Ramos (cell line): ENCODE measurements around the gene VAT1.
"Not testable (repeated sequence)": the region's sequence is repeated elsewhere in the genome, so short reads cannot be mapped to it uniquely, and the experiment has no call there.

Experiments used
- in situ Hi-C: fragments of 300-500 bp; cut with MboI; formaldehyde crosslinking; loops from one replicate; pipeline ENCODE4 v1.14.3; 2022; ENCODE audit warnings: low sequenced_read_pairs; ENCODE audit not compliant: unreplicated experiment

The VAT1 gene

GRCh38 chr17:43011728-43012472 lies 10.3 kb downstream of the VAT1 start:
- in situ Hi-C loops: no loop called here

GRCh38 chr17:43010667-43011308 lies 11.4 kb downstream of the VAT1 start:
- in situ Hi-C loops: no loop called here

GRCh38 chr17:43006639-43007551 lies 15.3 kb downstream of the VAT1 start, which contains the start of gene IFI35:
Gene IFI35 (plus strand): TSS chr17:43006784. CDS start chr17:43006948, 164 bp downstream.
- in situ Hi-C loops: no loop called here

- in situ Hi-C loops: loop anchor here (5.0 kb wide), 1 partner anchor 334 kb away; no protein-coding TSS in a partner anchor
These were observed 18.5 kb downstream of the VAT1 start for GRCh38 chr17:43003542-43004172.

GRCh38 chr17:43000894-43001293 lies 21.3 kb downstream of the VAT1 start:
- in situ Hi-C loops: loop anchor here (5.0 kb wide), 1 partner anchor 336 kb away; no protein-coding TSS in a partner anchor

- in situ Hi-C loops: no loop called here
These were observed 23.1 kb downstream of the VAT1 start for GRCh38 chr17:42999003-42999525.

- in situ Hi-C loops: no loop called here
These were observed 23.9 kb downstream of the VAT1 start, which contains the start of gene RPL27 for GRCh38 chr17:42997984-42998938. Gene RPL27 (plus strand): TSS chr17:42998419. CDS start chr17:42998751, 332 bp downstream.

- in situ Hi-C loops: no loop called here
These were observed 24.7 kb downstream of the VAT1 start for GRCh38 chr17:42997390-42997983.

GRCh38 chr17:42993913-42994312 lies 28.3 kb downstream of the VAT1 start:
- in situ Hi-C loops: not testable (repeated sequence)

- in situ Hi-C loops: no loop called here
These were observed 29.3 kb downstream of the VAT1 start for GRCh38 chr17:42992872-42993271.

GRCh38 chr17:42991471-42991870 lies 30.7 kb downstream of the VAT1 start:
- in situ Hi-C loops: no loop called here

GRCh38 chr17:42989726-42990652 lies 32.2 kb downstream of the VAT1 start:
- in situ Hi-C loops: loop anchor here (10.0 kb wide), 1 partner anchor 415 kb away; the partner anchor contains the start of gene PSMC3IP

- in situ Hi-C loops: loop anchor here (10.0 kb wide), 1 partner anchor 414 kb away; the partner anchor contains the start of gene PSMC3IP
These were observed 33.0 kb downstream of the VAT1 start for GRCh38 chr17:42989141-42989540.

GRCh38 chr17:42985225-42985624 lies 37.0 kb downstream of the VAT1 start:
- in situ Hi-C loops: loop anchor here (10.0 kb wide), 1 partner anchor 410 kb away; the partner anchor contains the start of gene PSMC3IP

GRCh38 chr17:42982266-42982665 lies 39.9 kb downstream of the VAT1 start:
- in situ Hi-C loops: loop anchor here (10.0 kb wide), 1 partner anchor 407 kb away; the partner anchor contains the start of gene PSMC3IP

- in situ Hi-C loops: loop anchor here (10.0 kb wide), 1 partner anchor 406 kb away; the partner anchor contains the start of gene PSMC3IP
These were observed 41.3 kb downstream of the VAT1 start for GRCh38 chr17:42980766-42981397.
